NK-92 (cell line): Measurements from ENCODE around the gene TSC2.
"Not testable (repeated sequence)": the region's sequence is repeated elsewhere in the genome, so short reads cannot be mapped to it uniquely, and the experiment has no call there.

Source experiments
- DNase-seq: peaks from one replicate; lab custom pipeline; 2025; ENCODE audit not compliant: unreplicated experiment; lab: John Stamatoyannopoulos, UW

The TSC2 gene

GRCh38 chr16:2009791-2010510 is 37.8 kb upstream of the TSC2 start, which contains the start of gene ZNF598:
Gene ZNF598 (minus strand): TSS chr16:2009821.
- DNase-seq, result no peak

- DNase-seq, result not testable (repeated sequence)
Observed at GRCh38 chr16:2011726-2012125, 36.1 kb upstream of the TSC2 start.

DNA sequence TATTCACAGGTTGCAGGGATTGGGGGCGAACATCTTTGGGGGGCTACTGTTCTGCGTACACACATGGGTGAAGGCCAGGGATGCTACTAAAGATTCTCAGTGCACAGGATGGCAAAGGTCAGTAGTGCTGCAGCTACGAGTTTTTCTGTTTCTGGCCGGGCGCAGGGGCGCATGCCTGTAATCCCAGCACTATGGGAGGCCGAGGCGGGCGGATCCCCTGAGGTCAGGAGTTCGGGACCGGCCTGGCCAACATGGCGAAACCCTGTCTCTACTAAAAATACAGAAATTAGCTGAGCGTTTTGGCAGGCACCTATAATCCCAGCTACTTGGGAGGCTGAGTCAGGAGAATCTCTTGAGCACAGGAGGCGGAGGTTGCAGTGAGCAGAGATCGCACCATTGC is 34.3 kb upstream of the TSC2 start:
- no peak for DNase-seq

- DNase-seq, result no peak
Observed at GRCh38 chr16:2015117-2015946, 32.5 kb upstream of the TSC2 start.

- DNase-seq, result no peak
Observed at GRCh38 chr16:2015947-2016208, 31.9 kb upstream of the TSC2 start.

- no peak for DNase-seq
Observed at GRCh38 chr16:2016407-2016922, 31.3 kb upstream of the TSC2 start.

DNA sequence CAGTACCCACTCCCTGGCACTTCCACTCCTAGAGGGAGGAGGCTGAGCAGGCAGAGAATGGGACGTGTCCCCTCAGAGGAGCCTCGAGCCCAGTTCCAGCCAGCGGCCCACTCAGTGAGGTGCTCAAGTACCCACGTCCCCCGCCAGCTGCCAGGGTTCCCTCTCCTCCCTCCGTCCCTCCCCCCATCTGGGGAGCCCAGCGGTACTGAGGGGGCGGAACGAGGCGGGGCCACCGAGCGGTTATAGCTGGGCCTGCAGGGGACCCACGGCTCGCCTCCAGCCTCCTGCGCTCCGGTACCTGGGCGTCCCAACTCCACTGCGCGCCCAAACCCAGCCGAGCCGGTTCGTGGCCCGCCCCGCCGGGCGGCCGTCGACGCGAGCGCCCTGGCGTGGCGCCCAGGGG is 28.3 kb upstream of the TSC2 start, which contains the start of gene NPW:
NPW (plus strand) TSS at position 268 of the 403 bp plus-strand sequence.
- no peak for DNase-seq

GRCh38 chr16:2019921-2020831 is 27.6 kb upstream of the TSC2 start:
- DNase-seq, result no peak

DNA sequence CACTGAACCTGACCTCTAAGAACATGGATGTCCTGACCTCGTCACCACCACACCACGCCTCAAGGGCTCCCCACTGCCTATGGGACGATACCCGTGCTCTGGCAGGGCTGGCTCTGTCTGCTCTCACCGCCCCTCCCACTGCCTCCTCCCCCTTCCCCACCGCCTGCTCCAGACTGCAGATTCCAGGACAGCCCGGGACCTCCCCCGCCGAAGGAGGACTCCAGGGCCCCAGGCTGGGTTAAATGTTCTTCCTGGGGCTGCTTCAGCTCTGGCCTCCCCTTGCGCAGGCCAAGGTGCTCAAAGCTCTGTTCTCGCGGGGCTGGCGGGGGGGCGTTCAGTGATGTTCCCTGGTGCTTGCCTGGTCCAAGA is 25.1 kb upstream of the TSC2 start:
- DNase-seq, result no peak

GRCh38 chr16:2023092-2024031 is 24.4 kb upstream of the TSC2 start:
- DNase-seq, result peak; percentile 61

- DNase-seq, result no peak
Observed at GRCh38 chr16:2024032-2024420, 23.8 kb upstream of the TSC2 start.

GRCh38 chr16:2025251-2025650 is 22.5 kb upstream of the TSC2 start:
- DNase-seq, result no peak

DNA sequence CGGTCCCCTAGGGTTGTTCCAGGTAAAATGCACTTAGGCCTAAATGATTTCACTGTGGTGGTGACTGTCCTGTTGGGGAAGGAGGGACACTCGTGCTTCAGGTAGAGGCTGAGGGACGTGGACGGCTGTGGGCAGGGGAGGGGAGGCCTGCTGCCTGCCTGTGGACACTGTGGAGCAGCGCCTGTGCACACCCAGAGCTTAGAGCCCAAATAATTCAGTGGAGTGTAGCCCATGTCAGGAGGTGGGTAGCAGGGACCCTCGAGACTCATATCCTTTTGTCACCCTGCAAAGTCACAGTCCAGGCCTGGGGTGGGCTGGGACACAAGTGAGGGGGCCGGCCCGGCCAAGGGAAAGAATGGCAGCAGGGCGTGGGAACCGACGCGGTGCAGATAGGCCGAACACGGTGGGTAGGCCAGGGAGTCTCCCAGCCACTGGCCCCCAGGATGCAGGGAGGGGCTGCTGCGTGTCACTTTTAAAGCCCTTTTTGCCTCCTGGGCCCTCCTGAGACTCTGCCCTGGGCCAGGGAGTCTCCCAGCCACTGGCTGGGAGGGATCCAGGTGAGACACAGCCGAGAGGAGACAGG is 21.8 kb upstream of the TSC2 start:
- DNase-seq, result no peak

GRCh38 chr16:2026461-2027023 is 21.2 kb upstream of the TSC2 start, which contains the start of gene NHERF2:
Gene NHERF2 (plus strand): TSS chr16:2026902. CDS start chr16:2027006, 104 bp downstream.
- no peak for DNase-seq

GRCh38 chr16:2027024-2028010 is 20.5 kb upstream of the TSC2 start:
- no peak for DNase-seq

GRCh38 chr16:2028146-2028545 is 19.6 kb upstream of the TSC2 start:
- DNase-seq, result no peak

- no peak for DNase-seq
Observed at GRCh38 chr16:2028620-2029220, 19.1 kb upstream of the TSC2 start.

DNA sequence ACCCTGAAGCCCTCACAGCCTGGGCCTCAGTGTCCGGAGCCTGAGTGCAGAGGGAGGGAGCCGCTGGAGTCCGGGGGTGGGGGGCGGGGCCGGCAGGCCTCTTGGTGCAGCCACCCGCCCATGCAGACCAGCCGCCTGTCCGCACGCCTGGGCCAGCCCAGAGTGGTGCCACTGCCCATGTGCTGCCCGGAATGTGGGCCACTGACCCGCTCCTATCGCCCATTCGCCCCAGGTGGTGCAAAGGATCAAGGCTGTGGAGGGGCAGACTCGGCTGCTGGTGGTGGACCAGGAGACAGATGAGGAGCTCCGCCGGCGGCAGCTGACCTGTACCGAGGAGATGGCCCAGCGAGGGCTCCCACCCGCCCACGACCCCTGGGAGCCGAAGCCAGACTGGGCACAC is 18.4 kb upstream of the TSC2 start:
- no peak for DNase-seq
